Astrocyte (in vitro differentiated cells and primary cell): ENCODE measurements around the gene C1orf159. TPM values are rescaled to one million over a fixed set of nuclear protein-coding genes. Genes with fewer than 3 reads are reported as not detected.

Experiments used
- DNase-seq: peaks from one replicate; pipeline ENCODE4 v3.0.0-alpha.2; 2010; ENCODE audit warnings: low read depth
- FAIRE-seq: peaks from 2 replicates; lab custom pipeline; 2011; peaks lifted over from hg19 to GRCh38; lab: Jason Lieb, UNC
- H2AFZ ChIP-seq: 2 replicates; pipeline ENCODE4 v1.6.0; 2012; ENCODE audit warnings: low read depth, low read length, inconsistent platforms
- H3K27ac ChIP-seq: 2 replicates; pipeline ENCODE4 v1.5.1; 2011; ENCODE audit warnings: low read depth, low read length, inconsistent platforms
- H3K27me3 ChIP-seq: 2 replicates; pipeline ENCODE4 v1.6.0; 2011; ENCODE audit warnings: low read length, inconsistent platforms; ENCODE audit not compliant: insufficient read depth
- H3K36me3 ChIP-seq: 2 replicates; pipeline ENCODE4 v1.5.1; 2011; ENCODE audit warnings: low read length, inconsistent platforms; ENCODE audit not compliant: insufficient read depth
- H3K4me1 ChIP-seq: 2 replicates; pipeline ENCODE4 v1.5.1; 2011; ENCODE audit warnings: low read length, inconsistent platforms; ENCODE audit not compliant: insufficient read depth
- H3K4me2 ChIP-seq: 2 replicates; pipeline ENCODE4 v1.6.0; 2012; ENCODE audit warnings: low read length, inconsistent platforms
- H3K4me3 ChIP-seq: 2 replicates; pipeline ENCODE4 v1.5.1; 2011; ENCODE audit warnings: low read depth, mild to moderate bottlenecking, low read length, inconsistent platforms; ENCODE audit not compliant: insufficient read depth
- H3K79me2 ChIP-seq: 2 replicates; pipeline ENCODE4 v1.6.0; 2012; ENCODE audit warnings: mild to moderate bottlenecking, low read length, inconsistent platforms; ENCODE audit not compliant: insufficient read depth
- H3K9ac ChIP-seq: 2 replicates; pipeline ENCODE4 v1.6.0; 2012; ENCODE audit warnings: mild to moderate bottlenecking, low read length, inconsistent platforms
- H3K9me3 ChIP-seq: 2 replicates; pipeline ENCODE4 v1.5.1; 2012; ENCODE audit warnings: low read depth, mild to moderate bottlenecking, low read length, inconsistent platforms; ENCODE audit not compliant: insufficient read depth
- H4K20me1 ChIP-seq: 2 replicates; pipeline ENCODE4 v1.6.0; 2012; ENCODE audit warnings: low read length, inconsistent platforms; ENCODE audit not compliant: insufficient read depth
- H3K27ac Mint-ChIP-seq: one replicate; pipeline ENCODE4 v1.8.0; 2021; ENCODE audit warnings: mild to moderate bottlenecking, mixed read lengths; ENCODE audit not compliant: unreplicated experiment
- H3K27me3 Mint-ChIP-seq: one replicate; pipeline ENCODE4 v1.8.0; 2021; ENCODE audit warnings: low read depth, mixed read lengths; ENCODE audit not compliant: unreplicated experiment
- H3K36me3 Mint-ChIP-seq: one replicate; pipeline ENCODE4 v1.8.0; 2021; ENCODE audit warnings: low read depth, mixed read lengths; ENCODE audit not compliant: unreplicated experiment
- H3K4me1 Mint-ChIP-seq: one replicate; pipeline ENCODE4 v1.8.0; 2021; ENCODE audit warnings: low read depth, mixed read lengths; ENCODE audit not compliant: unreplicated experiment
- H3K4me3 Mint-ChIP-seq: one replicate; pipeline ENCODE4 v1.8.0; 2021; ENCODE audit warnings: mild to moderate bottlenecking, moderate library complexity, mixed read lengths; ENCODE audit not compliant: unreplicated experiment
- H3K9me3 Mint-ChIP-seq: one replicate; pipeline ENCODE4 v1.8.0; 2021; ENCODE audit warnings: mild to moderate bottlenecking, mixed read lengths; ENCODE audit not compliant: unreplicated experiment
- CTCF ChIP-seq: IDR thresholded peaks from 2 replicates; pipeline ENCODE4 v1.5.1; 2011; ENCODE audit warnings: low read depth, mild to moderate bottlenecking, inconsistent platforms, low read length, moderate library complexity; ENCODE audit not compliant: insufficient read depth
- EZH2 ChIP-seq: IDR thresholded peaks from 2 replicates; pipeline ENCODE4 v1.6.1; 2012; ENCODE audit warnings: mild to moderate bottlenecking, low read length, inconsistent platforms; ENCODE audit not compliant: insufficient read depth
- total RNA-seq: library from RNA; stranded (reverse); gene quantifications from 2 replicates; pipeline ENCODE4 v1.2.1, GENCODE V29; 2021

C1orf159 gene
- total RNA-seq, 1 donor from 2014 or later, result 13.9 TPM

GRCh38 chr1:1049318-1050165 is 66.3 kb downstream of the C1orf159 start:
- H3K4me3 ChIP-seq, result no peak overlapping the region
- FAIRE-seq (no peak), DNase-seq (no peak)
- no peaks in the 10 kb centered on the region for H3K4me1 Mint-ChIP-seq
- H3K27ac Mint-ChIP-seq, result no peak overlapping the region
- no peaks in the 10 kb centered on the region for H3K27me3 ChIP-seq
- H3K9ac ChIP-seq, result no peak overlapping the region
- peaks cover 19% of the 10 kb centered on the region for H3K36me3 Mint-ChIP-seq
- no peaks in the 10 kb centered on the region for H3K9me3 ChIP-seq
- peaks cover 41% of the 10 kb centered on the region for H4K20me1 ChIP-seq
- H3K36me3 ChIP-seq, result peaks cover 7% of the 10 kb centered on the region
- H3K4me3 Mint-ChIP-seq, result no peak overlapping the region
- H3K27ac ChIP-seq, result no peak overlapping the region
- H3K9me3 Mint-ChIP-seq, result no peaks in the 10 kb centered on the region
- no peaks in the 10 kb centered on the region for H3K4me1 ChIP-seq
- no peak for TF ChIP-seq EZH2
- no peak for TF ChIP-seq CTCF
- no peaks in the 10 kb centered on the region for H3K27me3 Mint-ChIP-seq
- no peak overlapping the region for H3K4me2 ChIP-seq
- H3K79me2 ChIP-seq, result peaks cover 4% of the 10 kb centered on the region
- H2AFZ ChIP-seq, result no peak overlapping the region

GRCh38 chr1:1048765-1049164 is 67.1 kb downstream of the C1orf159 start:
- Histone ChIP-seq H3K4me3 (no peak overlapping the region), H3K9me3 (no peaks in the 10 kb centered on the region), H4K20me1 (peaks cover 37% of the 10 kb centered on the region), H3K4me2 (no peak overlapping the region), H3K27me3 (no peaks in the 10 kb centered on the region), H3K9ac (no peak overlapping the region), H3K27ac (no peak overlapping the region), H3K36me3 (peaks cover 7% of the 10 kb centered on the region), H3K79me2 (peaks cover 7% of the 10 kb centered on the region), H3K4me1 (no peaks in the 10 kb centered on the region), H2AFZ (no peak overlapping the region)
- Mint-ChIP-seq H3K4me1 (no peaks in the 10 kb centered on the region), H3K36me3 (peaks cover 18% of the 10 kb centered on the region), H3K4me3 (no peak overlapping the region), H3K27me3 (no peaks in the 10 kb centered on the region), H3K27ac (no peak overlapping the region), H3K9me3 (no peaks in the 10 kb centered on the region)
- TF ChIP-seq CTCF (no peak), EZH2 (no peak)
- FAIRE-seq (no peak), DNase-seq (no peak)

- Mint-ChIP-seq H3K36me3 (peaks cover 19% of the 10 kb centered on the region), H3K4me3 (no peak overlapping the region), H3K27ac (no peak overlapping the region), H3K27me3 (no peaks in the 10 kb centered on the region), H3K4me1 (no peaks in the 10 kb centered on the region), H3K9me3 (no peaks in the 10 kb centered on the region)
- no peak overlapping the region for H3K27ac ChIP-seq
- H2AFZ ChIP-seq, result no peak overlapping the region
- H3K4me1 ChIP-seq, result no peaks in the 10 kb centered on the region
- no peak for TF ChIP-seq CTCF
- no peak for TF ChIP-seq EZH2
- H3K9ac ChIP-seq, result no peak overlapping the region
- H3K9me3 ChIP-seq, result no peaks in the 10 kb centered on the region
- peaks cover 7% of the 10 kb centered on the region for H3K79me2 ChIP-seq
- H3K4me3 ChIP-seq, result no peak overlapping the region
- H3K36me3 ChIP-seq, result peaks cover 7% of the 10 kb centered on the region
- H3K27me3 ChIP-seq, result no peaks in the 10 kb centered on the region
- FAIRE-seq (no peak), DNase-seq (no peak)
- no peak overlapping the region for H3K4me2 ChIP-seq
- peaks cover 33% of the 10 kb centered on the region for H4K20me1 ChIP-seq
Measured at GRCh38 chr1:1047963-1048362, 67.9 kb downstream of the C1orf159 start.
